NCI-H748 (cell line): Measurements from ENCODE around the gene CLTCL1.

Experiments
- DNase-seq: peaks from one replicate; lab custom pipeline; 2025; ENCODE audit not compliant: unreplicated experiment; lab: John Stamatoyannopoulos, UW

Gene CLTCL1

GRCh38 chr22:19197997-19198865, 93.3 kb downstream of the CLTCL1 start:
- no peak for DNase-seq

GRCh38 chr22:19196841-19197612, 94.5 kb downstream of the CLTCL1 start:
- no peak for DNase-seq

- no peak for DNase-seq
These were observed 95.5 kb downstream of the CLTCL1 start for GRCh38 chr22:19195796-19196731.

GRCh38 chr22:19194766-19195536, 96.6 kb downstream of the CLTCL1 start:
- DNase-seq, result no peak

GRCh38 chr22:19193879-19194278, 97.6 kb downstream of the CLTCL1 start:
- no peak for DNase-seq

- no peak for DNase-seq
These were observed 103.6 kb downstream of the CLTCL1 start for GRCh38 chr22:19187716-19188563.

- no peak for DNase-seq
These were observed 107.1 kb downstream of the CLTCL1 start for GRCh38 chr22:19184276-19184997.

- DNase-seq, result no peak
These were observed 108.3 kb downstream of the CLTCL1 start for GRCh38 chr22:19183216-19183615.

GRCh38 chr22:19182472-19183157, 108.9 kb downstream of the CLTCL1 start:
- DNase-seq, result no peak

- DNase-seq, result no peak
These were observed 109.6 kb downstream of the CLTCL1 start for GRCh38 chr22:19181786-19182471.

- no peak for DNase-seq
These were observed 110.6 kb downstream of the CLTCL1 start for GRCh38 chr22:19180740-19181410.

GRCh38 chr22:19180234-19180633, 111.3 kb downstream of the CLTCL1 start:
- no peak for DNase-seq

- DNase-seq, result peak; percentile 85
These were observed 111.9 kb downstream of the CLTCL1 start for GRCh38 chr22:19179497-19180048.

GRCh38 chr22:19178657-19179496, 112.6 kb downstream of the CLTCL1 start, which contains the start of gene SLC25A1:
SLC25A1 (minus strand) TSS chr22:19178736; CDS start chr22:19178673, 63 bp downstream.
- peak; percentile 89 for DNase-seq

GRCh38 chr22:19178065-19178656, 113.4 kb downstream of the CLTCL1 start:
- peak; percentile 71 for DNase-seq
